Breast epithelium (tissue), 3 donors: ENCODE data around the gene CDK16.

Experiments
- CTCF ChIP-seq, 3 donors: fragments of 450-650 bp; IDR thresholded peaks; one replicate each; pipeline ENCODE4 v1.5.1; 2016 to 2017; ENCODE audit warnings: antibody characterized with exemption in 3 of 3, mild to moderate bottlenecking in 3 of 3, moderate library complexity in 3 of 3
- POLR2A ChIP-seq: fragments of 450-650 bp; IDR thresholded peaks from one replicate; pipeline ENCODE4 v1.6.1; 2016; ENCODE audit warnings: antibody characterized with exemption, mild to moderate bottlenecking, moderate library complexity

- TF ChIP-seq CTCF (IDR thresholded peaks at IDR 0.05) (no peak), POLR2A (no peak)
Measured at GRCh38 chrX:47178337-47178736, 40.1 kb upstream of the CDK16 start.
